ENCODE results near the gene CNTN3.

The CNTN3 gene

DNA sequence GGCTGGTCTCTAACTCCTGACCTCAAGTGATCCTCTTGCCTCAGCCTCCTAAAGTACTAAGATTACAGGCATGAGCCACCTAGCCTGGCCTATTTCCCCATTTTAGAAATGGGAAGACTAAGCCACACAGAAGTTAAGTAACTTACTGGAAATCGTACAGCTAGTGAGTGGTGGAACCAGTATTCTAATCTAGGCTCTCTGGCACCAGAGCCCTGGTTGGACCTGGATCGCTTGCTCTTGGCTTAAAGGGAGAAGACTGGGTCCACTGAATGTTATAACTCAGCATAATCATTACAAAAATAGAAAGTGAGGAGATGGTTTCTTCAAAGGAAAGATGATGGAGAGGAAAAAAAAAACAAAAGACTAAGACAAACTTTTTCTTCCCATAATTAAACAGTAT is 37.4 kb upstream of the CNTN3 start:
- TF ChIP-seq RAD21 (IDR thresholded peaks at IDR 0.05; ENCODE audit: low read depth) = no peak
- TF ChIP-seq TAF1 (IDR thresholded peaks at IDR 0.05; ENCODE audit: low read depth) = no peak
- TF ChIP-seq NFIC (IDR thresholded peaks at IDR 0.05) = no peak
- TF ChIP-seq EGR1 (IDR thresholded peaks at IDR 0.05) = no peak

DNA sequence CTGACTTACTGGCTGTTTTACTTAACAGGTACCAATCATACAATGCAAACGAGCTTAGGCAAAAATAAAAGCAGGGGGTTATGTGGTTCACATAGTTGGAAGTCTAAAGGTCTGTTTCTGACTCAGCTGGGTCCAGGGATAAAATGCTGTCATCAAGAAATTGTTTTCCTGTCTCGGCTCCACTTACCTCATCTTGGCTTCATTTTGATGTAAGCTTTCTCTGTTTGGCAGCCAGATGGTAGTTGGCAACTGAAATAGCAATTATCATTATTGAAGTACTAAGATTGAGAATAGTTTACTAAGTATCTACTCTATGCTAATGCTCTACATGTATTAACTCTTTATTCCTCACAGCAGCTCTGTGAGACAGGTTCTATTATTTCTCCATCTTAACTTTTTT is 36.8 kb upstream of the CNTN3 start:
- TF ChIP-seq RAD21 (IDR thresholded peaks at IDR 0.05; ENCODE audit: low read depth) (no peak), YY1 (IDR thresholded peaks at IDR 0.05; ENCODE audit: low read depth) (no peak), TCF12 (IDR thresholded peaks at IDR 0.05; ENCODE audit: low read depth) (no peak), EP300 (IDR thresholded peaks at IDR 0.05; ENCODE audit: borderline replicate concordance) (no peak), TEAD4 (IDR thresholded peaks at IDR 0.05) (no peak), FOXM1 (IDR thresholded peaks at IDR 0.05; ENCODE audit: borderline replicate concordance, low read depth) (no peak), CREB1 (IDR thresholded peaks at IDR 0.05; ENCODE audit: low read depth) (no peak)
- TF ChIP-seq, protein P1, sequence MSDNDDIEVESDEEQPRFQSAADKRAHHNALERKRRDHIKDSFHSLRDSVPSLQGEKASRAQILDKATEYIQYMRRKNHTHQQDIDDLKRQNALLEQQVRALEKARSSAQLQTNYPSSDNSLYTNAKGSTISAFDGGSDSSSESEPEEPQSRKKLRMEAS (IDR thresholded peaks at IDR 0.05) = no peak
- TF ChIP-seq, protein P2, sequence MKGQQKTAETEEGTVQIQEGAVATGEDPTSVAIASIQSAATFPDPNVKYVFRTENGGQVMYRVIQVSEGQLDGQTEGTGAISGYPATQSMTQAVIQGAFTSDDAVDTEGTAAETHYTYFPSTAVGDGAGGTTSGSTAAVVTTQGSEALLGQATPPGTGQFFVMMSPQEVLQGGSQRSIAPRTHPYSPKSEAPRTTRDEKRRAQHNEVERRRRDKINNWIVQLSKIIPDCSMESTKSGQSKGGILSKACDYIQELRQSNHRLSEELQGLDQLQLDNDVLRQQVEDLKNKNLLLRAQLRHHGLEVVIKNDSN (IDR thresholded peaks at IDR 0.05) = no peak

DNA sequence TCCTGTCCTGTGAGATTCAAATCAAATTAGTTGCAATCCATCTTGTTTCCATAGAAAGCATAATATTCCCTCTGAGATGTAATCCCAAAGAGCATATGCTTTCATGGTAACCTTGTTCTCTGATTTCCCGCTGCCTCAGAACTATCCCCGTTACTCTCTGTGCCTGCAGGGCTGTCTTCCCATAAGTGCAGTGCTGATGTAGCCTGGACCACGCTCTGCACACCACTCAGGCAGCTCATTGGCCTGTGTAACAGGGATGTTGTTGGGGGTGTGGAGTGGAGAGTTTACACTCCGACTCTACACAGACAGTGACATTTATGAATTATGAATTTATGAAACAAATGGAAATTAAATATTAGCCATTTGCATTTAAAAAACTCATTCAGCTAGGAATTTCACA is 33.6 kb upstream of the CNTN3 start:
- TF ChIP-seq TCF12 (IDR thresholded peaks at IDR 0.05; ENCODE audit: low read depth) (no peak), TEAD4 (IDR thresholded peaks at IDR 0.05) (no peak), FOXM1 (IDR thresholded peaks at IDR 0.05; ENCODE audit: borderline replicate concordance, low read depth) (no peak), CREB1 (IDR thresholded peaks at IDR 0.05; ENCODE audit: low read depth) (no peak), EGR1 (IDR thresholded peaks at IDR 0.05) (no peak), CEBPB (IDR thresholded peaks at IDR 0.05) (no peak), RAD21 (IDR thresholded peaks at IDR 0.05; ENCODE audit: low read depth) (no peak), YY1 (IDR thresholded peaks at IDR 0.05; ENCODE audit: low read depth) (no peak), NFIC (IDR thresholded peaks at IDR 0.05) (no peak), TAF1 (IDR thresholded peaks at IDR 0.05; ENCODE audit: low read depth) (no peak), EP300 (IDR thresholded peaks at IDR 0.05; ENCODE audit: borderline replicate concordance) (no peak), ZBTB7A (IDR thresholded peaks at IDR 0.05; ENCODE audit: low read depth) (no peak)
- TF ChIP-seq, protein P2 (IDR thresholded peaks at IDR 0.05) = no peak
- TF ChIP-seq, protein P1 (IDR thresholded peaks at IDR 0.05) = no peak
- TF ChIP-seq, protein P3, sequence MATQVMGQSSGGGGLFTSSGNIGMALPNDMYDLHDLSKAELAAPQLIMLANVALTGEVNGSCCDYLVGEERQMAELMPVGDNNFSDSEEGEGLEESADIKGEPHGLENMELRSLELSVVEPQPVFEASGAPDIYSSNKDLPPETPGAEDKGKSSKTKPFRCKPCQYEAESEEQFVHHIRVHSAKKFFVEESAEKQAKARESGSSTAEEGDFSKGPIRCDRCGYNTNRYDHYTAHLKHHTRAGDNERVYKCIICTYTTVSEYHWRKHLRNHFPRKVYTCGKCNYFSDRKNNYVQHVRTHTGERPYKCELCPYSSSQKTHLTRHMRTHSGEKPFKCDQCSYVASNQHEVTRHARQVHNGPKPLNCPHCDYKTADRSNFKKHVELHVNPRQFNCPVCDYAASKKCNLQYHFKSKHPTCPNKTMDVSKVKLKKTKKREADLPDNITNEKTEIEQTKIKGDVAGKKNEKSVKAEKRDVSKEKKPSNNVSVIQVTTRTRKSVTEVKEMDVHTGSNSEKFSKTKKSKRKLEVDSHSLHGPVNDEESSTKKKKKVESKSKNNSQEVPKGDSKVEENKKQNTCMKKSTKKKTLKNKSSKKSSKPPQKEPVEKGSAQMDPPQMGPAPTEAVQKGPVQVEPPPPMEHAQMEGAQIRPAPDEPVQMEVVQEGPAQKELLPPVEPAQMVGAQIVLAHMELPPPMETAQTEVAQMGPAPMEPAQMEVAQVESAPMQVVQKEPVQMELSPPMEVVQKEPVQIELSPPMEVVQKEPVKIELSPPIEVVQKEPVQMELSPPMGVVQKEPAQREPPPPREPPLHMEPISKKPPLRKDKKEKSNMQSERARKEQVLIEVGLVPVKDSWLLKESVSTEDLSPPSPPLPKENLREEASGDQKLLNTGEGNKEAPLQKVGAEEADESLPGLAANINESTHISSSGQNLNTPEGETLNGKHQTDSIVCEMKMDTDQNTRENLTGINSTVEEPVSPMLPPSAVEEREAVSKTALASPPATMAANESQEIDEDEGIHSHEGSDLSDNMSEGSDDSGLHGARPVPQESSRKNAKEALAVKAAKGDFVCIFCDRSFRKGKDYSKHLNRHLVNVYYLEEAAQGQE (IDR thresholded peaks at IDR 0.05; ENCODE audit: low read depth) = no peak

DNA sequence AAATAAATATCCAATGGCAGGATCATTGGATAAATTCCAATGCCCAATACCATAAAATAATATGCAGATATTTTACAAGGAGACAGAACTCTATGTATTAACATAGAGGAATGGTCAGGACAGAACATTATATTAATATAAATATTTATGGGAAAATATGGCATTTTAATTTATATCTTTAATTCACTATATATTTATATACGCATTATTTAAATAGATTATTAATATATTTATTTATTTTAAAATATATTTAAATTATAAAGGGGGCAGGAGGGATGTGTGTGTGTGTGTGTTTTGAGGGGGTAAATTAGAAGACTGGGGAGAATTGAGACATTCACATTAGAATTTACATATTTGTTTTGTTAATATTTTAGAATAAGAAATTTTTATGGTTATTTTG is 31.6 kb upstream of the CNTN3 start:
- TF ChIP-seq, protein P2 (IDR thresholded peaks at IDR 0.05) = no peak
- TF ChIP-seq FOXM1 (IDR thresholded peaks at IDR 0.05; ENCODE audit: borderline replicate concordance, low read depth) (no peak), TAF1 (IDR thresholded peaks at IDR 0.05; ENCODE audit: low read depth) (no peak), EGR1 (IDR thresholded peaks at IDR 0.05) (no peak), NFIC (IDR thresholded peaks at IDR 0.05) (no peak), CEBPB (IDR thresholded peaks at IDR 0.05) (no peak), EP300 (IDR thresholded peaks at IDR 0.05; ENCODE audit: borderline replicate concordance) (no peak), YY1 (IDR thresholded peaks at IDR 0.05; ENCODE audit: low read depth) (no peak), ZBTB7A (IDR thresholded peaks at IDR 0.05; ENCODE audit: low read depth) (no peak), RAD21 (IDR thresholded peaks at IDR 0.05; ENCODE audit: low read depth) (no peak), CREB1 (IDR thresholded peaks at IDR 0.05; ENCODE audit: low read depth) (no peak), TEAD4 (IDR thresholded peaks at IDR 0.05) (no peak), TCF12 (IDR thresholded peaks at IDR 0.05; ENCODE audit: low read depth) (no peak)
- TF ChIP-seq, protein P3 (IDR thresholded peaks at IDR 0.05; ENCODE audit: low read depth) = no peak
- TF ChIP-seq, protein P1 (IDR thresholded peaks at IDR 0.05) = no peak

DNA sequence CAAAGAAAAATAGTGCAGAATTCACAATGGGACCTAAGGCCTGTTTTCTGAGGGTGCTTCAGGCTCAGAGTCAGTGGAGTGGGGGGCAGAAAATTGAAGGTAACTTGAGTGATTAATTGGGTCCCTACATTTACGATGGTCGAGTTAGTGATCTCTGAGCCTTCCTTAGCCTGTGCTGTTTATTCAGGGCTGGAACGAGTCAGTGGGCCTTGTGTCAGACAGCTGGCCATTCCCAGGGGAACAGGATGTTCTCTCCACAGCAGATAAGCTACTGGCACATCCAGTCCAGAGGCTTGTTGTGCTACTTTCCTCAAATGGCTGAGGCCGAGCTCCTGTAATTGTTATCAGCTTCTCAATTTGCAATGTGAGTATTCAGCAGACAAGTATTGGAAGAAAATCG is 29.2 kb upstream of the CNTN3 start:
- TF ChIP-seq TCF12 (IDR thresholded peaks at IDR 0.05; ENCODE audit: low read depth) = no peak
- TF ChIP-seq EP300 (IDR thresholded peaks at IDR 0.05; ENCODE audit: borderline replicate concordance) = no peak
- no peak for TF ChIP-seq NFIC (IDR thresholded peaks at IDR 0.05)
- no peak for TF ChIP-seq RAD21 (IDR thresholded peaks at IDR 0.05; ENCODE audit: low read depth)
- TF ChIP-seq EGR1 (IDR thresholded peaks at IDR 0.05) = no peak
- TF ChIP-seq ZBTB7A (IDR thresholded peaks at IDR 0.05; ENCODE audit: low read depth) = no peak
- TF ChIP-seq FOXM1 (IDR thresholded peaks at IDR 0.05; ENCODE audit: borderline replicate concordance, low read depth) = no peak
- no peak for TF ChIP-seq TAF1 (IDR thresholded peaks at IDR 0.05; ENCODE audit: low read depth)
- TF ChIP-seq CEBPB (IDR thresholded peaks at IDR 0.05) = no peak

All from Ishikawa (cell line).